Measurements from ENCODE around the gene KRT15. TPM values are rescaled to one million over a fixed set of nuclear protein-coding genes. Genes with fewer than 3 reads are reported as not detected.

Gene KRT15
- total and polyA plus RNA-seq, 2 of the 8 experiments (the other 6 are each of a cell fraction or from before 2014, with no cell fraction given) = 0.11 to 0.13 TPM

- FAIRE-seq = no peak
- Histone ChIP-seq H3K27ac (ENCODE audit: low read depth, low read length) (no peak overlapping the region), H2BK15ac (ENCODE audit: low read length) (peak overlapping the region; percentile 74; the same call in 1 of the 2 replicates), H2BK120ac (replicated peaks; ENCODE audit: low read depth, low read length) (no peak overlapping the region), H4K91ac (replicated peaks; ENCODE audit: insufficient read length, low read length) (no peak overlapping the region), H4K8ac (ENCODE audit: extremely low read depth, insufficient read depth, low read length) (no peak overlapping the region), H3K27me3 (replicated peaks in 1 of 4; ENCODE audit: control insufficient read depth in 3 of 4, extremely low read depth in 1 of 4, insufficient read depth in 3 of 4, low read length in 3 of 4) (no peaks in the 10 kb centered on the region), H3K4me3 (ENCODE audit: extremely low read depth in 1 of 4, insufficient read depth in 2 of 4, low read depth in 3 of 4, low read length in 4 of 4) (no peak overlapping the region), H3K4me1 (replicated peaks in 1 of 4; ENCODE audit: control insufficient read depth in 3 of 4, insufficient read depth in 4 of 4, low read length in 3 of 4) (peaks cover 2 to 19% (median 10%) of the 10 kb centered on the region in 4 experiments), H3K14ac (ENCODE audit: insufficient read length) (no peak overlapping the region), H4K5ac (ENCODE audit: insufficient read length, low read depth, low read length) (no peak overlapping the region), H3K79me1 (ENCODE audit: low read depth, low read length) (peaks cover 5% of the 10 kb centered on the region; the same call in 1 of the 2 replicates), H2AFZ (ENCODE audit: low read length) (no peak overlapping the region), H3K36me3 (ENCODE audit: control insufficient read depth in 2 of 4, insufficient read depth in 4 of 4, low read length in 3 of 4) (peaks cover 6 to 15% (median 8%) of the 10 kb centered on the region in 4 experiments), H2BK12ac (ENCODE audit: low read depth, low read length) (peak overlapping the region; percentile 95), H3K4me2 (ENCODE audit: insufficient read depth in 1 of 2, low read depth in 2 of 2, low read length in 2 of 2) (peak overlapping the region; percentile 15 to 77; a peak in 1 of 4 replicates), H3K23me2 (ENCODE audit: low read depth, low read length) (peaks cover 6% of the 10 kb centered on the region; the same call in 1 of the 2 replicates), H2BK20ac (ENCODE audit: low read length) (no peak overlapping the region), H3K18ac (ENCODE audit: extremely low read depth, low read length) (no peak overlapping the region), H4K20me1 (replicated peaks in 1 of 2; ENCODE audit: control insufficient read depth in 1 of 2, insufficient read depth in 2 of 2, low read length in 2 of 2) (peaks cover 2 to 10% of the 10 kb centered on the region in 2 experiments), H3K4ac (replicated peaks; ENCODE audit: insufficient read length, low read depth, low read length) (no peak overlapping the region), H3K9me3 (ENCODE audit: insufficient read depth in 2 of 2, low read depth in 1 of 2, low read length in 1 of 2) (no peaks in the 10 kb centered on the region), H3K9ac (replicated peaks in 1 of 4; ENCODE audit: extremely low read depth in 1 of 4, low read depth in 3 of 4, low read length in 3 of 4) (no peak overlapping the region), H3K79me2 (ENCODE audit: control insufficient read depth in 1 of 2, insufficient read depth in 2 of 2, low read length in 2 of 2) (peaks cover 0 to 13% of the 10 kb centered on the region in 2 experiments; a peak in 3 of 4 replicates), H2AK5ac (ENCODE audit: low read depth, low read length) (no peak overlapping the region), H3K23ac (ENCODE audit: insufficient read length) (no peak overlapping the region), H3K56ac (replicated peaks; ENCODE audit: insufficient read length, low read depth, low read length) (no peak overlapping the region), H2BK5ac (ENCODE audit: low read depth, low read length) (peak overlapping the region; percentile 69; the same call in 1 of the 2 replicates)
- 62% methylated on average over 5 of the region's 5 CpGs; no CpG with 5 or more reads in 1 of the 2 experiments for WGBS, 2 experiments (ENCODE audit: extremely low coverage in 1 of 2, insufficient coverage in 1 of 2, insufficient read length in 1 of 2, insufficient replicate concordance in 2 of 2, low coverage in 1 of 2, low lambda C conversion rate in 2 of 2, missing lambda C conversion rate in 1 of 2)
- ChIA-PET POLR2A (ENCODE audit: partially characterized antibody) (interaction anchor here (1.3 to 11.0 kb wide), 10 partner anchors 11 to 159 kb away, joined by 3 to 293 read pairs (median 16); partner anchors contain the start of genes EIF1 and KRT15), CTCF (ENCODE audit: partially characterized antibody) (interaction anchor here (0.8 to 7.4 kb wide), 9 partner anchors 19 to 135 kb away, joined by 3 to 79 read pairs (median 3); no protein-coding TSS in a partner anchor)
- no peak for DNase-seq (ENCODE audit: low read depth in 1 of 2, low spot score in 2 of 2)
- TF ChIP-seq ASH2L (IDR thresholded peaks at IDR 0.05; ENCODE audit: low read length) = no peak
- TF ChIP-seq CHD2 (IDR thresholded peaks at IDR 0.05; ENCODE audit: low read length) = no peak
- TF ChIP-seq TBP (IDR thresholded peaks at IDR 0.05; ENCODE audit: low read depth, low read length) = no peak
- no peak for TF ChIP-seq EGR1 (IDR thresholded peaks at IDR 0.05; ENCODE audit: borderline replicate concordance, low read depth, low read length)
- TF ChIP-seq JUND (IDR thresholded peaks at IDR 0.05; ENCODE audit: low read length) = no peak
- TF ChIP-seq MAFK (IDR thresholded peaks at IDR 0.05; ENCODE audit: low read depth, low read length) = no peak
- TF ChIP-seq SP4 (IDR thresholded peaks at IDR 0.05; ENCODE audit: low read length) = no peak
- no peak for TF ChIP-seq E2F6 (IDR thresholded peaks at IDR 0.05)
- no peak for TF ChIP-seq JUN (IDR thresholded peaks at IDR 0.05; ENCODE audit: low read depth, low read length)
- TF ChIP-seq BRCA1 (IDR thresholded peaks at IDR 0.05; ENCODE audit: low read depth, low read length) = no peak
- TF ChIP-seq ZNF274 (IDR thresholded peaks at IDR 0.05; ENCODE audit: borderline replicate concordance, extremely low read depth, low read length) = no peak
- TF ChIP-seq TAF7 (optimal IDR thresholded peaks at IDR 0.05; ENCODE audit: borderline replicate concordance, low read depth, low read length) = no peak
- no peak for TF ChIP-seq RBBP5 (IDR thresholded peaks at IDR 0.05; ENCODE audit: borderline replicate concordance, low read depth, low read length)
- no peak for TF ChIP-seq MAX (IDR thresholded peaks at IDR 0.05)
Measured at GRCh38 chr17:41529491-41529915, 10.8 kb upstream of the KRT15 start.
